Mesendoderm (in vitro differentiated cells): Measurements from ENCODE around the gene CAT. TPM values are rescaled to one million over a fixed set of nuclear protein-coding genes. Genes with fewer than 3 reads are reported as not detected.

Experiments
- small RNA-seq: library from polyadenylated mRNA; stranded (forward); fragments of <200 nt; extraction: miRNeasy Mini kit (QIAGEN cat#:217004); gene quantifications from one replicate; pipeline ENCODE3, GENCODE V24; 2013; ENCODE audit not compliant: insufficient read depth

Gene CAT

Small RNAs within 50 kb of the gene (small RNA-seq; reads per million reads assigned to genes)
- gene AL035079.1, result not detected
